Panc1 (cell line): Measurements from ENCODE around the gene TIMP3.

Experiments used
- CTCF ChIP-seq: fragments of 450-650 bp; IDR thresholded peaks from 2 replicates; pipeline ENCODE4 v1.5.1; 2017; ENCODE audit warnings: mild to moderate bottlenecking
- POLR2AphosphoS5 ChIP-seq: IDR thresholded peaks from 2 replicates; pipeline ENCODE4 v1.6.1; 2012; ENCODE audit warnings: mild to moderate bottlenecking, low read depth, low read length, moderate library complexity
- REST ChIP-seq, 2 experiments: IDR thresholded peaks; 2 replicates each; pipeline ENCODE4 v1.6.1; 2011 to 2012; ENCODE audit warnings: low read depth in 2 of 2, control low read depth in 1 of 2, low read length in 1 of 2, mild to moderate bottlenecking in 1 of 2, moderate library complexity in 1 of 2; ENCODE audit not compliant: insufficient read depth in 1 of 2
- SIN3A ChIP-seq: IDR thresholded peaks from 2 replicates; pipeline ENCODE4 v1.6.1; 2012; ENCODE audit warnings: low read depth, mild to moderate bottlenecking, low read length, moderate library complexity, borderline replicate concordance; ENCODE audit not compliant: insufficient read depth
- TCF7L2 ChIP-seq: IDR thresholded peaks from 2 replicates; pipeline ENCODE4 v1.6.1; 2011; ENCODE audit warnings: mild to moderate bottlenecking, low read depth, low read length, inconsistent platforms

GRCh38 chr22:32794449-32795213, 6.9 kb upstream of the TIMP3 start:
- no peak for TF ChIP-seq CTCF
- no peak for TF ChIP-seq POLR2AphosphoS5
- no peak for TF ChIP-seq REST (IDR thresholded peaks at IDR 0.05; ENCODE audit: insufficient read depth in 1 of 2, low read depth in 2 of 2, low read length in 1 of 2)
- no peak for TF ChIP-seq SIN3A
- no peak for TF ChIP-seq TCF7L2
